GM13976 (cell line): Measurements from ENCODE around the gene FAM3A.

Experiments used
- DNase-seq: peaks from one replicate; pipeline ENCODE4 v3.0.0; 2012; ENCODE audit warnings: low spot score
- in situ Hi-C: fragments of 300-500 bp; cut with MboI; formaldehyde crosslinking; loops from one replicate; pipeline ENCODE4 v1.12.0; 2022; ENCODE audit warnings: low sequenced_read_pairs, mixed read lengths, inconsistent platforms; ENCODE audit not compliant: unreplicated experiment
- TF ChIP-seq, protein P1 (sequence below): IDR thresholded peaks from 2 replicates; pipeline ENCODE4 v1.5.1; 2012; ENCODE audit warnings: borderline replicate concordance, mild to moderate bottlenecking; ENCODE audit not compliant: insufficient read depth; ENCODE audit errors: extremely low read depth, missing control alignments, control extremely low read depth

Gene FAM3A

GRCh38 chrX:154469880-154470279, 46.2 kb downstream of the FAM3A start:
- TF ChIP-seq, protein P1, sequence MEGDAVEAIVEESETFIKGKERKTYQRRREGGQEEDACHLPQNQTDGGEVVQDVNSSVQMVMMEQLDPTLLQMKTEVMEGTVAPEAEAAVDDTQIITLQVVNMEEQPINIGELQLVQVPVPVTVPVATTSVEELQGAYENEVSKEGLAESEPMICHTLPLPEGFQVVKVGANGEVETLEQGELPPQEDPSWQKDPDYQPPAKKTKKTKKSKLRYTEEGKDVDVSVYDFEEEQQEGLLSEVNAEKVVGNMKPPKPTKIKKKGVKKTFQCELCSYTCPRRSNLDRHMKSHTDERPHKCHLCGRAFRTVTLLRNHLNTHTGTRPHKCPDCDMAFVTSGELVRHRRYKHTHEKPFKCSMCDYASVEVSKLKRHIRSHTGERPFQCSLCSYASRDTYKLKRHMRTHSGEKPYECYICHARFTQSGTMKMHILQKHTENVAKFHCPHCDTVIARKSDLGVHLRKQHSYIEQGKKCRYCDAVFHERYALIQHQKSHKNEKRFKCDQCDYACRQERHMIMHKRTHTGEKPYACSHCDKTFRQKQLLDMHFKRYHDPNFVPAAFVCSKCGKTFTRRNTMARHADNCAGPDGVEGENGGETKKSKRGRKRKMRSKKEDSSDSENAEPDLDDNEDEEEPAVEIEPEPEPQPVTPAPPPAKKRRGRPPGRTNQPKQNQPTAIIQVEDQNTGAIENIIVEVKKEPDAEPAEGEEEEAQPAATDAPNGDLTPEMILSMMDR = no peak
- in situ Hi-C loops = no loop called here
- DNase-seq = no peak

- DNase-seq = no peak
- TF ChIP-seq, protein P1 = no peak
- in situ Hi-C loops = no loop called here
Observed at GRCh38 chrX:154469114-154469513, 46.9 kb downstream of the FAM3A start.

DNA sequence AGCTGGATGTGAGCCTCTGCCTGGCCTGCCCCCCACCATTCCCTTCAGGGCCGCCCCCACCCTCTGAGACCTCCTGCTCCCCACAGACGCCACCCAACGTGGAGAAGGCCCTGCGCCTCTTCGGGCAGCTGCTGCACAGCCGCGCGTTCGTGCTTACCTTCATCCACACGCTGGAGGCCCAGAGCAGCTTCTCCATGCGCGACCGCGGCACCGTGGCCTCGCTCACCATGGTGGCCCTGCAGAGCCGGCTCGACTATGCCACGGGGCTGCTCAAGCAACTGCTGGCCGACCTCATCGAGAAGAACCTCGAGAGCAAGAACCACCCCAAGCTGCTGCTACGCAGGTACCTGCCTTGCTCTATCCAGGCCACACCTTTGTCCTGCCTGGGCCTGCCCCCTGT, 47.8 kb downstream of the FAM3A start:
- no peak for DNase-seq
- in situ Hi-C loops = no loop called here
- TF ChIP-seq, protein P1 = no peak

DNA sequence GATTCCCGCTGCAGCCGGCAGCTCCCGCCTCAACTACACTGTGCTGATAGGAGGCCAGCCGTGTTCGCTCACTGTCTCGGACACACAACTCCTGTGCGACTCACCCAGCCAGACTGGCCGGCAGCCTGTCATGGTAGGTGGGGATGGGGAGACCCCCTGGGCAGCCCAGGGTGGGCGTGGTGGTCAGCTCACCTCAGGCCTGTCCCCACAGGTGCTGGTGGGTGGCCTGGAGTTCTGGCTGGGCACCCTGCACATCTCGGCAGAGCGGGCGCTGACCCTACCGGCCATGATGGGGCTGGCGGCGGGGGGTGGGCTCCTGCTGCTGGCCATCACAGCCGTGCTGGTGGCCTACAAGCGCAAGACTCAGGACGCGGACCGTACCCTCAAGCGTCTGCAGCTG, 48.5 kb downstream of the FAM3A start:
- TF ChIP-seq, protein P1 = no peak
- in situ Hi-C loops = no loop called here
- no peak for DNase-seq

DNA sequence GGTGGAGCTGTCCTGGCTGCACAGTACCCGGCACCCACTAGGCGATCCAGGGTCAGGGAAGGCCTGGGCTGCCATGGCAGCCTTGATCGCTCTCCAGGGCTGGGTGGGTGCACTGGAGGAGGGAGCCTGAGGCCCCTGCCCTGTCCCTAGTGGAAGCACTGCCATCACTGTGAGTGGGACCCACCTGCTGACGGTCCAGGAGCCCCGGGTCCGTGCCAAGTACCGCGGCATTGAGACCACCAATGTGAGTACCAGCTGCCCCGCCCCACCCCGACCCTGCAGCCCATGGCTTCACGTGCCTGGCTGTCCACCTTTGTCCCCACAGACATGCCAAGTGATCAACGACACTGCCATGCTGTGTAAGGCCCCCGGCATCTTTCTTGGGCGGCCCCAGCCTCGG, 49.1 kb downstream of the FAM3A start:
- no peak for DNase-seq
- in situ Hi-C loops = no loop called here
- TF ChIP-seq, protein P1 = no peak

DNA sequence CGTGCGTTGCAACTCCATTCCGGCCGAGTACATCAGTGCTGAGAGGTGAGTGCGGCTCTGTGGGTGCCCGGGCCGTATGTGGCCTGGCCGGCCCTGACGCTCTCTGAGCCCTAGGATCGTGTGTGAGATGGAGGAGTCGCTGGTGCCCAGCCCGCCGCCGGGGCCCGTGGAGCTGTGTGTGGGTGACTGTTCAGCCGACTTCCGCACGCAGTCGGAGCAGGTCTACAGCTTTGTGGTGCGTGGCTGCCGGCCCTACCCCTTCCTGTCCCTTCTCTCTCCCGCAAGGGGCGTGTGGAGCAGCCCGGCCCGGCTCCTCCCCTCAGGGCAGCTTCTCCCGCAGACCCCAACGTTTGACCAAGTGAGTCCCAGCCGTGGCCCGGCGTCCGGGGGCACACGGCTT, 50.0 kb downstream of the FAM3A start:
- in situ Hi-C loops = no loop called here
- TF ChIP-seq, protein P1 = no peak
- no peak for DNase-seq

GRCh38 chrX:154465601-154466000, 50.4 kb downstream of the FAM3A start:
- in situ Hi-C loops = no loop called here
- no peak for DNase-seq
- TF ChIP-seq, protein P1 = no peak
